Adrenal gland (tissue), 5 donors: ENCODE measurements around the gene OGFOD2.

Experiments used
- POLR2A ChIP-seq, 2 donors: fragments of 450-650 bp; IDR thresholded peaks; one replicate each; pipeline ENCODE4 v1.6.1; 2017; ENCODE audit warnings: antibody characterized with exemption in 2 of 2, mild to moderate bottlenecking in 2 of 2, moderate library complexity in 1 of 2
- TF ChIP-seq, protein P1 (sequence below), 6 experiments: fragments of 450-650 bp in 4 of 6; fragments of 200-600 bp in 2 of 6; sonication (generic) in 1 of 6; IDR thresholded peaks; 1 replicate in 5 of 6; 2 replicates in 1 of 6; pipeline versions ENCODE4 v1.5.1 to v1.8.0; 2016 to 2021; ENCODE audit warnings: antibody characterized with exemption in 6 of 6, mild to moderate bottlenecking in 2 of 6, moderate library complexity in 1 of 6
- donor health status: DM: no; HTN: no; CAD: no.

DNA sequence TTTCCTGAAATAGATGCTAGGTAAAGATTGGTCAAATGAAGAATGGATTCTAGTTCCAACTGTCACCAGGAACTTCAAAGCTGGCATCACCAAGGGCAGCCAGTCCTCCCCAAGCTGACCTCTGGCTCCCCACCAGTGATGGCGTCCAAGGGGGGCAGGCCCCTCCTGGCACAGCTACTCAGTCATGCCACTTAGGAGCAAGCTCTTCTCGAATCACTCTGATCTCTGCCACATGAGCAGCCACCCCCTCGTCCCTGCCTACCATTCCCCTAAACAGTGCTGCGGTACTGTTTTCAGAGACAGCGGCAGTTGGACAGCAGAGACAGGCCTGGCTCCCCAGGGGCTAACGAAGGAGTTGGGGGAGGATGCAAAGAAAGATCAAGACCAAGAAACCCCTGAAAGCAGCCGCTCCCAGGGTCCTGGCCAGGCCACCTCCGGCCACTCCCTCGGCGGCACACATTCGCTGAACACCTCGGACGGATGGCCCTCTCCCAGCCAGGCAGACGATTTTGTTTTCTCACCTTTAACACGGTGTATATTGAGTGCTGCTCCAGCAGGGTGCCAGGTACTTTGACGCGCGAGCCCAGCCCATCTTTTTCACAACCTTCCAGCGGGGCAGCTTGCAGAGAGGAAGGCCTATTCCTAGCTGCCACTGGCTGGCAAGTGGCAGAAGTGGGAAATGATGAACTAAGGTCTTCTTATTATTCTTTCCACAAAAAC lies 52.8 kb downstream of the OGFOD2 start:
- TF ChIP-seq POLR2A (IDR thresholded peaks at IDR 0.05), result no peak
- TF ChIP-seq, protein P1, sequence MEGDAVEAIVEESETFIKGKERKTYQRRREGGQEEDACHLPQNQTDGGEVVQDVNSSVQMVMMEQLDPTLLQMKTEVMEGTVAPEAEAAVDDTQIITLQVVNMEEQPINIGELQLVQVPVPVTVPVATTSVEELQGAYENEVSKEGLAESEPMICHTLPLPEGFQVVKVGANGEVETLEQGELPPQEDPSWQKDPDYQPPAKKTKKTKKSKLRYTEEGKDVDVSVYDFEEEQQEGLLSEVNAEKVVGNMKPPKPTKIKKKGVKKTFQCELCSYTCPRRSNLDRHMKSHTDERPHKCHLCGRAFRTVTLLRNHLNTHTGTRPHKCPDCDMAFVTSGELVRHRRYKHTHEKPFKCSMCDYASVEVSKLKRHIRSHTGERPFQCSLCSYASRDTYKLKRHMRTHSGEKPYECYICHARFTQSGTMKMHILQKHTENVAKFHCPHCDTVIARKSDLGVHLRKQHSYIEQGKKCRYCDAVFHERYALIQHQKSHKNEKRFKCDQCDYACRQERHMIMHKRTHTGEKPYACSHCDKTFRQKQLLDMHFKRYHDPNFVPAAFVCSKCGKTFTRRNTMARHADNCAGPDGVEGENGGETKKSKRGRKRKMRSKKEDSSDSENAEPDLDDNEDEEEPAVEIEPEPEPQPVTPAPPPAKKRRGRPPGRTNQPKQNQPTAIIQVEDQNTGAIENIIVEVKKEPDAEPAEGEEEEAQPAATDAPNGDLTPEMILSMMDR (IDR thresholded peaks at IDR 0.05), result no peak
